Hepatocyte (in vitro differentiated cells): ENCODE results near the gene ACSL3.

ENCODE experiments used
- EZH2 ChIP-seq: fragments of 200-600 bp; sonication (generic); IDR thresholded peaks from 2 replicates; pipeline ENCODE4 v1.6.1; 2016; ENCODE audit warnings: antibody characterized with exemption, mild to moderate bottlenecking, borderline replicate concordance
- TF ChIP-seq, protein P1 (sequence below): fragments of 200-600 bp; sonication (generic); IDR thresholded peaks from 2 replicates; pipeline ENCODE4 v1.5.1; 2016; ENCODE audit warnings: antibody characterized with exemption, mild to moderate bottlenecking; ENCODE audit not compliant: poor library complexity

DNA sequence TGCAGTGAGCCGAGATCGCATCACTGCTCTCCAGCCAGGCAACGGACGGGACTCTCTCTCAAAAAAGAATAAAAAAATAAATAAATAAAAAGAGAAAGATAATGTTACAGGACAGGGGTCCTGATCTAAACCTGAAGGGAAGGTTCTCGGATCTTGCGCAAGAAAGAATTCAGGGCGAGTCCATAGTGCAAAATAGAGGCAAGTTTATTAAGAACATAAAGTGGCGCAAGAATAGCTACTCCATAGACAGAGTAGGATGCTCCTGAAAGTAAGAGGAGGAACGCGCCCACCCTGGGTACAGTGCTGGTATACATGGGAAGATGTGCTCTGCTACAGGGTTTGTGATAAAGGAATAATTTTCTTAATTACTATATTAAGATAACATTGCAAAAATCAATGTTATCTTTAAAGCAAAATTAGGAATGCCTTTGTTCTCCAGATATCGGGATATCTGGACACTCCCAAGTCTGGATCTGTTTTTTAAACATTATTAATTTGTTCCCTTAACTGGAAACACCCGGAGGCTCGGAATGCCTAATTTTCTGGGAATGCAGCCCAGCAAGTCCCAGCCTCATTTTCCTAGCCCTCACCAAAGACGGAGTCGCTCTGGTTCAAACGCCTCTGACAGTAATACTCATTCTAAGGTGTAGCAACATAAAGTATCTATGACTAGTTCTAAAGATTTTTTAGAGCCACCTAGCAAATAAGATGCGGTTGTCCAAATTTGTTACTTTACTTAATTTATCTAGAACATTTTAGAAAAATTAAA is 38.8 kb downstream of the ACSL3 start:
- no peak for TF ChIP-seq EZH2
- TF ChIP-seq, protein P1, sequence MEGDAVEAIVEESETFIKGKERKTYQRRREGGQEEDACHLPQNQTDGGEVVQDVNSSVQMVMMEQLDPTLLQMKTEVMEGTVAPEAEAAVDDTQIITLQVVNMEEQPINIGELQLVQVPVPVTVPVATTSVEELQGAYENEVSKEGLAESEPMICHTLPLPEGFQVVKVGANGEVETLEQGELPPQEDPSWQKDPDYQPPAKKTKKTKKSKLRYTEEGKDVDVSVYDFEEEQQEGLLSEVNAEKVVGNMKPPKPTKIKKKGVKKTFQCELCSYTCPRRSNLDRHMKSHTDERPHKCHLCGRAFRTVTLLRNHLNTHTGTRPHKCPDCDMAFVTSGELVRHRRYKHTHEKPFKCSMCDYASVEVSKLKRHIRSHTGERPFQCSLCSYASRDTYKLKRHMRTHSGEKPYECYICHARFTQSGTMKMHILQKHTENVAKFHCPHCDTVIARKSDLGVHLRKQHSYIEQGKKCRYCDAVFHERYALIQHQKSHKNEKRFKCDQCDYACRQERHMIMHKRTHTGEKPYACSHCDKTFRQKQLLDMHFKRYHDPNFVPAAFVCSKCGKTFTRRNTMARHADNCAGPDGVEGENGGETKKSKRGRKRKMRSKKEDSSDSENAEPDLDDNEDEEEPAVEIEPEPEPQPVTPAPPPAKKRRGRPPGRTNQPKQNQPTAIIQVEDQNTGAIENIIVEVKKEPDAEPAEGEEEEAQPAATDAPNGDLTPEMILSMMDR = no peak
